WERI-Rb-1 (cell line): ENCODE results near the gene DCAF7.

Experiments used
- DNase-seq: peaks from one replicate; pipeline ENCODE4 v3.0.0-alpha.2; 2020
- H3K27ac ChIP-seq: fragments of 250-450 bp; sonication (Bioruptor Pico); 2 replicates; pipeline ENCODE4 v1.5.1; 2020; ENCODE audit warnings: mild to moderate bottlenecking, moderate library complexity
- H3K27me3 ChIP-seq: fragments of 250-450 bp; sonication (Bioruptor Pico); 2 replicates; pipeline ENCODE4 v1.5.1; 2021; ENCODE audit warnings: mild to moderate bottlenecking, low read depth, moderate library complexity; ENCODE audit not compliant: insufficient read depth, severe bottlenecking
- H3K36me3 ChIP-seq: fragments of 250-450 bp; sonication (Bioruptor Pico); 2 replicates; pipeline ENCODE4 v1.5.1; 2020; ENCODE audit warnings: mild to moderate bottlenecking, moderate library complexity
- H3K4me3 ChIP-seq: 2 replicates; pipeline ENCODE4 v1.5.1; 2011; ENCODE audit warnings: low read depth, mild to moderate bottlenecking, control low read depth, low read length
- H3K9me3 ChIP-seq: fragments of 250-450 bp; sonication (Bioruptor Pico); 2 replicates; pipeline ENCODE4 v1.5.1; 2021; ENCODE audit warnings: mild to moderate bottlenecking, moderate library complexity; ENCODE audit not compliant: severe bottlenecking
- TF ChIP-seq, protein P1 (sequence below): IDR thresholded peaks from 2 replicates; pipeline ENCODE4 v1.5.1; 2011; ENCODE audit warnings: low read depth, mild to moderate bottlenecking, control low read depth, inconsistent platforms, low read length

DCAF7 gene

GRCh38 chr17:63578769-63579111 is 28.5 kb downstream of the DCAF7 start:
- Histone ChIP-seq H3K27ac (no peak overlapping the region), H3K27me3 (no peaks in the 10 kb centered on the region), H3K4me3 (no peak overlapping the region), H3K36me3 (peaks cover 57% of the 10 kb centered on the region), H3K9me3 (no peaks in the 10 kb centered on the region)
- TF ChIP-seq, protein P1, sequence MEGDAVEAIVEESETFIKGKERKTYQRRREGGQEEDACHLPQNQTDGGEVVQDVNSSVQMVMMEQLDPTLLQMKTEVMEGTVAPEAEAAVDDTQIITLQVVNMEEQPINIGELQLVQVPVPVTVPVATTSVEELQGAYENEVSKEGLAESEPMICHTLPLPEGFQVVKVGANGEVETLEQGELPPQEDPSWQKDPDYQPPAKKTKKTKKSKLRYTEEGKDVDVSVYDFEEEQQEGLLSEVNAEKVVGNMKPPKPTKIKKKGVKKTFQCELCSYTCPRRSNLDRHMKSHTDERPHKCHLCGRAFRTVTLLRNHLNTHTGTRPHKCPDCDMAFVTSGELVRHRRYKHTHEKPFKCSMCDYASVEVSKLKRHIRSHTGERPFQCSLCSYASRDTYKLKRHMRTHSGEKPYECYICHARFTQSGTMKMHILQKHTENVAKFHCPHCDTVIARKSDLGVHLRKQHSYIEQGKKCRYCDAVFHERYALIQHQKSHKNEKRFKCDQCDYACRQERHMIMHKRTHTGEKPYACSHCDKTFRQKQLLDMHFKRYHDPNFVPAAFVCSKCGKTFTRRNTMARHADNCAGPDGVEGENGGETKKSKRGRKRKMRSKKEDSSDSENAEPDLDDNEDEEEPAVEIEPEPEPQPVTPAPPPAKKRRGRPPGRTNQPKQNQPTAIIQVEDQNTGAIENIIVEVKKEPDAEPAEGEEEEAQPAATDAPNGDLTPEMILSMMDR: no peak
- DNase-seq: no peak

GRCh38 chr17:63579633-63580032 is 29.4 kb downstream of the DCAF7 start:
- peaks cover 61% of the 10 kb centered on the region for H3K36me3 ChIP-seq

GRCh38 chr17:63587770-63588169 is 37.5 kb downstream of the DCAF7 start:
- DNase-seq: no peak
- Histone ChIP-seq H3K9me3 (no peaks in the 10 kb centered on the region), H3K27ac (no peak overlapping the region), H3K27me3 (no peaks in the 10 kb centered on the region), H3K36me3 (peaks cover 86% of the 10 kb centered on the region), H3K4me3 (no peak overlapping the region)
- TF ChIP-seq, protein P1: no peak

More at GRCh38 chr17:63579633-63580032, 29.4 kb downstream of the DCAF7 start:
- Histone ChIP-seq H3K9me3 (no peaks in the 10 kb centered on the region), H3K27ac (no peak overlapping the region), H3K4me3 (no peak overlapping the region), H3K27me3 (no peaks in the 10 kb centered on the region)
- DNase-seq: no peak
- TF ChIP-seq, protein P1: no peak

DNA sequence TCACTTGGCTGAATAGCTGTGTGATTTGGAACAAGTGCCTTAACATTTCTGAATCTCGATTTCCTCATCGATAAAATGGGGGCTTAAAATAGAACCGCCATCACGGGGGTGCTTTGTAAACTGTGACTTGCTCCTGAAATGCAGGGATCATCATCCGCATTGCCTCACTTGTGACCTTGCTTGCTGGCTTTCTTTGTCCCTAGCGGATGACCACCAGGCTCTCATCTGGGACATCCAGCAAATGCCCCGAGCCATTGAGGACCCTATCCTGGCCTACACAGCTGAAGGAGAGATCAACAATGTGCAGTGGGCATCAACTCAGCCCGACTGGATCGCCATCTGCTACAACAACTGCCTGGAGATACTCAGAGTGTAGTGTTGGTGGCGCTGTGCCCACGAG is 38.5 kb downstream of the DCAF7 start:
- TF ChIP-seq, protein P1: no peak; the same call in 1 of the 2 replicates
- Histone ChIP-seq H3K9me3 (no peaks in the 10 kb centered on the region), H3K27me3 (no peaks in the 10 kb centered on the region), H3K27ac (no peak overlapping the region), H3K36me3 (peaks cover 85% of the 10 kb centered on the region), H3K4me3 (no peak overlapping the region)
- no peak for DNase-seq

GRCh38 chr17:63589646-63590045 is 39.4 kb downstream of the DCAF7 start:
- Histone ChIP-seq H3K27ac (no peak overlapping the region), H3K27me3 (no peaks in the 10 kb centered on the region), H3K4me3 (no peak overlapping the region), H3K9me3 (no peaks in the 10 kb centered on the region), H3K36me3 (peaks cover 83% of the 10 kb centered on the region)
- DNase-seq: no peak
- TF ChIP-seq, protein P1: no peak

DNA sequence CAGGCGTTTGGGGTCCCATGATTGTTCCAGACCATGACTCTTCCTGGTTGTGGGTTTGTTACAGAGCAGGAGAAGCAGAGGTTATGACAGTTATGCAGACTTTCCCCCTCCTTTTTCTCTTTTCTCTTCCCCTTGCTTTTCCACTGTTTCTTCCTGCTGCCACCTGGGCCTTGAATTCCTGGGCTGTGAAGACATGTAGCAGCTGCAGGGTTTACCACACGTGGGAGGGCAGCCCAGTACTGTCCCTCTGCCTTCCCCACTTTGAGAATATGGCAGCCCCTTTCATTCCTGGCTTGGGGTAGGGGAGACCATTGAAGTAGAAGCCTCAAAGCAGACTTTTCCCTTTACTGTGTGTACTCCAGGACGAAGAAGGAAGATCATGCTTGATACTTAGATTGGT is 42.5 kb downstream of the DCAF7 start:
- no peak for DNase-seq
- Histone ChIP-seq H3K27me3 (no peaks in the 10 kb centered on the region), H3K36me3 (peaks cover 52% of the 10 kb centered on the region), H3K4me3 (no peak overlapping the region), H3K27ac (no peak overlapping the region), H3K9me3 (no peaks in the 10 kb centered on the region)
- TF ChIP-seq, protein P1: no peak
